ENCODE results near the gene ABR. TPM values are rescaled to one million over a fixed set of nuclear protein-coding genes. Genes with fewer than 3 reads are reported as not detected.

The ABR gene
- total and polyA plus RNA-seq, 2 of the 13 experiments (the other 11 are each of a cell fraction or from before 2014, with no cell fraction given), result 12.4 to 40.4 TPM

DNA sequence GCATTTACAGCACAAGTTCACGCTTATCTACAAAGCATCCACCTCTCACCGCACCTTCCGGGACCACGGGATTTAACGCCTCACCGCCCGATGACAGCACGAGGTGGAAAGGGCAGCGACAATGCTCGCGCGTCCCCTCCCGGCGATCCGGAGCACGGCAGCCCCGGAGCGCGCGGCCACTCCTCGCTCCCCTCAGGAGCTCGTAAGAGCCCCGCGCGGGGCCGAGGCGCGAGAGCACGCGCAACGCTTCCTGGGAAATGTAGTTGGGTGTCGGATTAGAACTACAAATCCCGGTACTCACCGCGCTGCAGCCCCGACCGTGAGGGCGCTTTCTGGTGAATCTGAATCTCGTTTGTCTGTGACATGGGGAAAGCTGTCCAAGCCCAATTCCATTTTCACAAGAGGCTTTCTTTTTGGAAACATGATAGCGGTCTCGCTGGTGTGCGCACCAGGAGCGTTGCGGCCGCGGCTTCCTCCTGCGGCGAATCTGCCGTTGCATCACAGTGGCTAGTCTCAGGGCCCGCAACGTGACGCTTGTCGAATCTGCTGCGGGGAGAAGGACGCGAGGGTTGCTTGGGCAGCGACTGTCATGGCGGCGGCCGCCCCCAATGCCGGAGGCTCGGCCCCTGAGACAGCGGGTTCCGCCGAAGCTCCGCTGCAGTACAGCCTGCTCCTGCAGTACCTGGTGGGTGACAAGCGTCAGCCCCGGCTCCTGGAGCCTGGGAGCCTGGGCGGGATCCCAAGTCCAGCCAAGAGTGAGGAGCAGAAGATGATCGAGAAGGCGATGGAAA, 183.0 kb downstream of the ABR start, which contains the start of gene TIMM22 (continued):
- TF ChIP-seq, protein P1, sequence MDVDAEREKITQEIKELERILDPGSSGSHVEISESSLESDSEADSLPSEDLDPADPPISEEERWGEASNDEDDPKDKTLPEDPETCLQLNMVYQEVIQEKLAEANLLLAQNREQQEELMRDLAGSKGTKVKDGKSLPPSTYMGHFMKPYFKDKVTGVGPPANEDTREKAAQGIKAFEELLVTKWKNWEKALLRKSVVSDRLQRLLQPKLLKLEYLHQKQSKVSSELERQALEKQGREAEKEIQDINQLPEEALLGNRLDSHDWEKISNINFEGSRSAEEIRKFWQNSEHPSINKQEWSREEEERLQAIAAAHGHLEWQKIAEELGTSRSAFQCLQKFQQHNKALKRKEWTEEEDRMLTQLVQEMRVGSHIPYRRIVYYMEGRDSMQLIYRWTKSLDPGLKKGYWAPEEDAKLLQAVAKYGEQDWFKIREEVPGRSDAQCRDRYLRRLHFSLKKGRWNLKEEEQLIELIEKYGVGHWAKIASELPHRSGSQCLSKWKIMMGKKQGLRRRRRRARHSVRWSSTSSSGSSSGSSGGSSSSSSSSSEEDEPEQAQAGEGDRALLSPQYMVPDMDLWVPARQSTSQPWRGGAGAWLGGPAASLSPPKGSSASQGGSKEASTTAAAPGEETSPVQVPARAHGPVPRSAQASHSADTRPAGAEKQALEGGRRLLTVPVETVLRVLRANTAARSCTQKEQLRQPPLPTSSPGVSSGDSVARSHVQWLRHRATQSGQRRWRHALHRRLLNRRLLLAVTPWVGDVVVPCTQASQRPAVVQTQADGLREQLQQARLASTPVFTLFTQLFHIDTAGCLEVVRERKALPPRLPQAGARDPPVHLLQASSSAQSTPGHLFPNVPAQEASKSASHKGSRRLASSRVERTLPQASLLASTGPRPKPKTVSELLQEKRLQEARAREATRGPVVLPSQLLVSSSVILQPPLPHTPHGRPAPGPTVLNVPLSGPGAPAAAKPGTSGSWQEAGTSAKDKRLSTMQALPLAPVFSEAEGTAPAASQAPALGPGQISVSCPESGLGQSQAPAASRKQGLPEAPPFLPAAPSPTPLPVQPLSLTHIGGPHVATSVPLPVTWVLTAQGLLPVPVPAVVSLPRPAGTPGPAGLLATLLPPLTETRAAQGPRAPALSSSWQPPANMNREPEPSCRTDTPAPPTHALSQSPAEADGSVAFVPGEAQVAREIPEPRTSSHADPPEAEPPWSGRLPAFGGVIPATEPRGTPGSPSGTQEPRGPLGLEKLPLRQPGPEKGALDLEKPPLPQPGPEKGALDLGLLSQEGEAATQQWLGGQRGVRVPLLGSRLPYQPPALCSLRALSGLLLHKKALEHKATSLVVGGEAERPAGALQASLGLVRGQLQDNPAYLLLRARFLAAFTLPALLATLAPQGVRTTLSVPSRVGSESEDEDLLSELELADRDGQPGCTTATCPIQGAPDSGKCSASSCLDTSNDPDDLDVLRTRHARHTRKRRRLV (CRISPR knock-in tag; IDR thresholded peaks at IDR 0.05), result peak; percentile 94
- TF ChIP-seq ZFP62 (CRISPR knock-in tag; IDR thresholded peaks at IDR 0.05) (peak; percentile 66; the same call in 1 of the 2 replicates), FOXK1 (CRISPR knock-in tag; IDR thresholded peaks at IDR 0.05; ENCODE audit: borderline replicate concordance, low read depth) (peak; percentile 94), KLF13 (CRISPR knock-in tag; IDR thresholded peaks at IDR 0.05) (no peak), AGO2 (optimal IDR thresholded peaks at IDR 0.05; ENCODE audit: low read depth, low read length) (peak; percentile 80), RORA (CRISPR knock-in tag; IDR thresholded peaks at IDR 0.05) (no peak), ARNTL (CRISPR knock-in tag; IDR thresholded peaks at IDR 0.05) (peak; percentile 98), ZFY (CRISPR knock-in tag; IDR thresholded peaks at IDR 0.05) (peak; percentile 95), ZNF558 (CRISPR knock-in tag; IDR thresholded peaks at IDR 0.05; ENCODE audit: borderline replicate concordance) (peak; percentile 96), CCDC6 (CRISPR knock-in tag; IDR thresholded peaks at IDR 0.05) (peak; percentile 84), EEA1 (CRISPR knock-in tag; IDR thresholded peaks at IDR 0.05; ENCODE audit: borderline replicate concordance) (no peak), ZNF570 (CRISPR knock-in tag; IDR thresholded peaks at IDR 0.05; ENCODE audit: borderline replicate concordance) (0 out of 2 replicates have a peak, but pooled peaks have one; percentile 49), ARHGAP35 (CRISPR knock-in tag; IDR thresholded peaks at IDR 0.05; ENCODE audit: borderline replicate concordance) (0 out of 2 replicates have a peak, but pooled peaks have one; percentile 52), ZNF646 (CRISPR knock-in tag; IDR thresholded peaks at IDR 0.05) (no peak), FOXA3 (CRISPR knock-in tag; IDR thresholded peaks at IDR 0.05) (peak; percentile 60), SRSF4 (IDR thresholded peaks at IDR 0.05; ENCODE audit: low read depth, low read length, poor library complexity, severe bottlenecking) (no peak), JUNB (CRISPR knock-in tag; IDR thresholded peaks at IDR 0.05; ENCODE audit: borderline replicate concordance) (0 out of 2 replicates have a peak, but pooled peaks have one; percentile 0), ZNF326 (CRISPR knock-in tag; IDR thresholded peaks at IDR 0.05; ENCODE audit: borderline replicate concordance) (no peak)
